ENCODE results near the gene YPEL3. TPM values are rescaled to one million over a fixed set of nuclear protein-coding genes. Genes with fewer than 3 reads are reported as not detected.

Gene YPEL3
- polyA plus RNA-seq, 2 of the 4 experiments (the other 2 are of a cell fraction): 4.5 to 8.1 TPM

- FAIRE-seq (no peak), ATAC-seq (no peak), DNase-seq (ENCODE audit: low read depth in 1 of 2, low spot score in 1 of 2) (no peak)
- Histone ChIP-seq H3K4me1 (peaks cover 22% of the 10 kb centered on the region), H3K4me3 (no peak overlapping the region), H3K4me2 (no peak overlapping the region), H3K9me3 (no peaks in the 10 kb centered on the region), H3K27ac (no peak overlapping the region)
- CTCF ChIA-PET: interaction anchor here (0.5 to 2.1 kb wide), 5 partner anchors 9 to 306 kb away, joined by 3 to 10 read pairs (median 4); no protein-coding TSS in a partner anchor
- WGBS (ENCODE audit: missing lambda C conversion rate): 81% methylated on average over 3 of the region's 3 CpGs
- TF ChIP-seq POLR2A (IDR thresholded peaks at IDR 0.05; ENCODE audit: low read length) (no peak), RFX5 (IDR thresholded peaks at IDR 0.05) (no peak), RARB (CRISPR knock-in tag; IDR thresholded peaks at IDR 0.05) (no peak), GATA3 (IDR thresholded peaks at IDR 0.05; ENCODE audit: borderline replicate concordance) (no peak), REST (IDR thresholded peaks at IDR 0.05) (no peak), CHD4 (IDR thresholded peaks at IDR 0.05; ENCODE audit: borderline replicate concordance) (no peak), ELK1 (IDR thresholded peaks at IDR 0.05; ENCODE audit: low read depth, low read length) (no peak), JUNB (IDR thresholded peaks at IDR 0.05) (no peak), HMGXB4 (CRISPR knock-in tag; IDR thresholded peaks at IDR 0.05; ENCODE audit: borderline replicate concordance) (no peak), KDM5A (IDR thresholded peaks at IDR 0.05) (no peak), ZFP36 (IDR thresholded peaks at IDR 0.05; ENCODE audit: borderline replicate concordance, partially characterized antibody) (no peak), EP300 (IDR thresholded peaks at IDR 0.05) (no peak), ZNF302 (CRISPR knock-in tag; IDR thresholded peaks at IDR 0.05) (no peak), E2F6 (IDR thresholded peaks at IDR 0.05; ENCODE audit: borderline replicate concordance, low read depth) (no peak), KDM1A (IDR thresholded peaks at IDR 0.05; ENCODE audit: low read depth) (no peak)
- POLR2A ChIA-PET: no interaction called here
These were observed 44.5 kb downstream of the YPEL3 start for GRCh38 chr16:30051518-30051917.

- DNase-seq (ENCODE audit: low read depth in 1 of 2, low spot score in 1 of 2) (no peak), FAIRE-seq (no peak), ATAC-seq (no peak)
- ChIA-PET POLR2A (no interaction called here), CTCF (interaction anchor here (1.4 to 4.6 kb wide), 3 partner anchors 14 to 42 kb away, joined by 3 to 34 read pairs (median 6); partner anchors contain the start of genes TBX6 and TLCD3B)
- H3K4me1 ChIP-seq: peaks cover 16% of the 10 kb centered on the region
- H3K4me2 ChIP-seq: no peak overlapping the region
- H3K4me3 ChIP-seq: no peak overlapping the region
- no peaks in the 10 kb centered on the region for H3K9me3 ChIP-seq
- 93% methylated on average over 8 of the region's 8 CpGs for WGBS (ENCODE audit: missing lambda C conversion rate)
- H3K27ac ChIP-seq: no peak overlapping the region
- no peak for TF ChIP-seq PBX3 (IDR thresholded peaks at IDR 0.05)
- TF ChIP-seq EP300 (IDR thresholded peaks at IDR 0.05): no peak
- no peak for TF ChIP-seq ZNF302 (CRISPR knock-in tag; IDR thresholded peaks at IDR 0.05)
- no peak for TF ChIP-seq HOXB13 (CRISPR knock-in tag; IDR thresholded peaks at IDR 0.05; ENCODE audit: low read depth)
- TF ChIP-seq CBX2 (IDR thresholded peaks at IDR 0.05; ENCODE audit: borderline replicate concordance, low read depth): no peak
- no peak for TF ChIP-seq RCOR1 (IDR thresholded peaks at IDR 0.05; ENCODE audit: low read depth, low read length)
- no peak for TF ChIP-seq NR3C1 (IDR thresholded peaks at IDR 0.05)
- TF ChIP-seq POLR2A (IDR thresholded peaks at IDR 0.05; ENCODE audit: low read length): no peak
- TF ChIP-seq SMC3 (IDR thresholded peaks at IDR 0.05): no peak
- no peak for TF ChIP-seq REST (IDR thresholded peaks at IDR 0.05)
- TF ChIP-seq TP53 (CRISPR knock-in tag; IDR thresholded peaks at IDR 0.05): no peak
- TF ChIP-seq CTCF (IDR thresholded peaks at IDR 0.05): no peak
These were observed 46.1 kb downstream of the YPEL3 start for GRCh38 chr16:30049871-30050270.

All from A549 (cell line).